WTC11 (cell line): ENCODE results near the gene ZCCHC4.

Experiments
- CREM ChIP-seq: sonication (generic); formaldehyde crosslinking; IDR thresholded peaks from 2 replicates; pipeline ENCODE4 v1.8.1; 2022; ENCODE audit warnings: mild to moderate bottlenecking, missing genetic modification reagents, moderate library complexity
- ESRRA ChIP-seq: sonication (generic); formaldehyde crosslinking; IDR thresholded peaks from 2 replicates; pipeline ENCODE4 v1.8.1; 2022; ENCODE audit warnings: mild to moderate bottlenecking, missing genetic modification reagents, borderline replicate concordance
- JUN ChIP-seq: sonication (generic); formaldehyde crosslinking; IDR thresholded peaks from 2 replicates; pipeline ENCODE4 v1.8.0; 2023; ENCODE audit warnings: mild to moderate bottlenecking, missing genetic modification reagents
- ZNF416 ChIP-seq: fragments of 250-450 bp; sonication (Bioruptor Pico); IDR thresholded peaks from 2 replicates; pipeline ENCODE4 v1.9.0; 2021; ENCODE audit warnings: mild to moderate bottlenecking, inconsistent platforms
- TF ChIP-seq, protein P1 (sequence below): fragments of 200-600 bp; IDR thresholded peaks from 2 replicates; pipeline ENCODE4 v1.8.0; 2022; ENCODE audit warnings: antibody characterized with exemption
- TF ChIP-seq, protein P2 (sequence below): sonication (generic); formaldehyde crosslinking; IDR thresholded peaks from 2 replicates; pipeline ENCODE4 v1.8.1; 2023; ENCODE audit warnings: mild to moderate bottlenecking, missing genetic modification reagents, moderate library complexity
- TF ChIP-seq, protein P3 (sequence below): sonication (generic); formaldehyde crosslinking; conservative IDR thresholded peaks from 2 replicates; pipeline ENCODE4 v1.8.1; 2023; ENCODE audit warnings: mild to moderate bottlenecking, low read depth, missing genetic modification reagents, moderate library complexity
- TF ChIP-seq, protein P4 (sequence below): sonication (generic); formaldehyde crosslinking; IDR thresholded peaks from 2 replicates; pipeline ENCODE4 v1.8.0; 2022; ENCODE audit warnings: mild to moderate bottlenecking, missing genetic modification reagents

DNA sequence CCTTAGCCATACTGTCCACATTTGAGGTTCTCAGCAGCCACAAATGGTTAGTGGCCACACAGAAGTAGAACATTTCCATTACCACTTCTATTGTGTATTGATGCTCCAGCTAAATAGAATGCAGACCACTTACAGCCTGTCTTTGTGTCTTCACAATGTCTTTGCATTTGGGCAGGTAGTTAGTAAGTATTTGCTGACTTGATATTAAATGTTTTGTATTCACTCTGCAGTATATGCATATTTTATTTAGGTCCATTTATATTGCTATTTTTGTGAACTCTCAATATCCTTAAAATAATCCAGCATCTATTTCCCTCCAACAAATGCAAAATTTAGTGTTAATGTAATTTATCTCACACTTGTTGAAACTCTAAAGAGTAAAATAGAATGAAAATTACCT lies 91.1 kb downstream of the ZCCHC4 start:
- TF ChIP-seq, protein P1, sequence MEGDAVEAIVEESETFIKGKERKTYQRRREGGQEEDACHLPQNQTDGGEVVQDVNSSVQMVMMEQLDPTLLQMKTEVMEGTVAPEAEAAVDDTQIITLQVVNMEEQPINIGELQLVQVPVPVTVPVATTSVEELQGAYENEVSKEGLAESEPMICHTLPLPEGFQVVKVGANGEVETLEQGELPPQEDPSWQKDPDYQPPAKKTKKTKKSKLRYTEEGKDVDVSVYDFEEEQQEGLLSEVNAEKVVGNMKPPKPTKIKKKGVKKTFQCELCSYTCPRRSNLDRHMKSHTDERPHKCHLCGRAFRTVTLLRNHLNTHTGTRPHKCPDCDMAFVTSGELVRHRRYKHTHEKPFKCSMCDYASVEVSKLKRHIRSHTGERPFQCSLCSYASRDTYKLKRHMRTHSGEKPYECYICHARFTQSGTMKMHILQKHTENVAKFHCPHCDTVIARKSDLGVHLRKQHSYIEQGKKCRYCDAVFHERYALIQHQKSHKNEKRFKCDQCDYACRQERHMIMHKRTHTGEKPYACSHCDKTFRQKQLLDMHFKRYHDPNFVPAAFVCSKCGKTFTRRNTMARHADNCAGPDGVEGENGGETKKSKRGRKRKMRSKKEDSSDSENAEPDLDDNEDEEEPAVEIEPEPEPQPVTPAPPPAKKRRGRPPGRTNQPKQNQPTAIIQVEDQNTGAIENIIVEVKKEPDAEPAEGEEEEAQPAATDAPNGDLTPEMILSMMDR: no peak
- TF ChIP-seq, protein P2, sequence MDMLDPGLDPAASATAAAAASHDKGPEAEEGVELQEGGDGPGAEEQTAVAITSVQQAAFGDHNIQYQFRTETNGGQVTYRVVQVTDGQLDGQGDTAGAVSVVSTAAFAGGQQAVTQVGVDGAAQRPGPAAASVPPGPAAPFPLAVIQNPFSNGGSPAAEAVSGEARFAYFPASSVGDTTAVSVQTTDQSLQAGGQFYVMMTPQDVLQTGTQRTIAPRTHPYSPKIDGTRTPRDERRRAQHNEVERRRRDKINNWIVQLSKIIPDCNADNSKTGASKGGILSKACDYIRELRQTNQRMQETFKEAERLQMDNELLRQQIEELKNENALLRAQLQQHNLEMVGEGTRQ (CRISPR knock-in tag): no peak
- TF ChIP-seq ZNF416 (CRISPR knock-in tag) (no peak), JUN (CRISPR knock-in tag) (no peak), CREM (no peak), ESRRA (CRISPR knock-in tag) (no peak)
- TF ChIP-seq, protein P3, sequence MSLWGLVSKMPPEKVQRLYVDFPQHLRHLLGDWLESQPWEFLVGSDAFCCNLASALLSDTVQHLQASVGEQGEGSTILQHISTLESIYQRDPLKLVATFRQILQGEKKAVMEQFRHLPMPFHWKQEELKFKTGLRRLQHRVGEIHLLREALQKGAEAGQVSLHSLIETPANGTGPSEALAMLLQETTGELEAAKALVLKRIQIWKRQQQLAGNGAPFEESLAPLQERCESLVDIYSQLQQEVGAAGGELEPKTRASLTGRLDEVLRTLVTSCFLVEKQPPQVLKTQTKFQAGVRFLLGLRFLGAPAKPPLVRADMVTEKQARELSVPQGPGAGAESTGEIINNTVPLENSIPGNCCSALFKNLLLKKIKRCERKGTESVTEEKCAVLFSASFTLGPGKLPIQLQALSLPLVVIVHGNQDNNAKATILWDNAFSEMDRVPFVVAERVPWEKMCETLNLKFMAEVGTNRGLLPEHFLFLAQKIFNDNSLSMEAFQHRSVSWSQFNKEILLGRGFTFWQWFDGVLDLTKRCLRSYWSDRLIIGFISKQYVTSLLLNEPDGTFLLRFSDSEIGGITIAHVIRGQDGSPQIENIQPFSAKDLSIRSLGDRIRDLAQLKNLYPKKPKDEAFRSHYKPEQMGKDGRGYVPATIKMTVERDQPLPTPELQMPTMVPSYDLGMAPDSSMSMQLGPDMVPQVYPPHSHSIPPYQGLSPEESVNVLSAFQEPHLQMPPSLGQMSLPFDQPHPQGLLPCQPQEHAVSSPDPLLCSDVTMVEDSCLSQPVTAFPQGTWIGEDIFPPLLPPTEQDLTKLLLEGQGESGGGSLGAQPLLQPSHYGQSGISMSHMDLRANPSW (CRISPR knock-in tag): no peak
- TF ChIP-seq, protein P4, sequence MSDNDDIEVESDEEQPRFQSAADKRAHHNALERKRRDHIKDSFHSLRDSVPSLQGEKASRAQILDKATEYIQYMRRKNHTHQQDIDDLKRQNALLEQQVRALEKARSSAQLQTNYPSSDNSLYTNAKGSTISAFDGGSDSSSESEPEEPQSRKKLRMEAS: no peak
